Karpas-422 (cell line): ENCODE data around the gene LRP1B. TPM values are rescaled to one million over a fixed set of nuclear protein-coding genes. Genes with fewer than 3 reads are reported as not detected.
"Not testable (repeated sequence)": the region's sequence is repeated elsewhere in the genome, so short reads cannot be mapped to it uniquely, and the experiment has no call there.

Experiments used
- DNase-seq: peaks from one replicate; pipeline ENCODE4 v3.0.0-alpha.2; 2015
- H2AFZ ChIP-seq: fragments of 200-600 bp; sonication (generic); 2 replicates; pipeline ENCODE4 v1.6.1; 2014; ENCODE audit warnings: antibody characterized with exemption, low read length, mixed read lengths
- H3K27ac ChIP-seq: fragments of 200-600 bp; sonication (generic); 2 replicates; pipeline ENCODE4 v1.5.1; 2014; ENCODE audit warnings: mild to moderate bottlenecking, low read length, moderate library complexity
- H3K27me3 ChIP-seq: fragments of 200-600 bp; sonication (generic); 2 replicates; pipeline ENCODE4 v1.6.1; 2014; ENCODE audit warnings: low read length, mixed read lengths
- H3K36me3 ChIP-seq: fragments of 200-600 bp; sonication (generic); 2 replicates; pipeline ENCODE4 v1.6.1; 2014; ENCODE audit warnings: low read length, mixed read lengths; ENCODE audit not compliant: insufficient read depth
- H3K4me1 ChIP-seq: fragments of 200-600 bp; sonication (generic); 2 replicates; pipeline ENCODE4 v1.6.1; 2014; ENCODE audit warnings: mild to moderate bottlenecking, low read length, mixed read lengths
- H3K4me2 ChIP-seq: fragments of 200-600 bp; sonication (generic); 2 replicates; pipeline ENCODE4 v1.6.1; 2014; ENCODE audit warnings: low read length, low read depth, mild to moderate bottlenecking; ENCODE audit not compliant: poor library complexity, severe bottlenecking
- H3K4me3 ChIP-seq: fragments of 200-600 bp; sonication (generic); 2 replicates; pipeline ENCODE4 v1.5.1; 2014; ENCODE audit warnings: mild to moderate bottlenecking, antibody characterized with exemption, low read length, mixed read lengths
- H3K79me2 ChIP-seq: fragments of 200-600 bp; sonication (generic); 2 replicates; pipeline ENCODE4 v1.6.1; 2014; ENCODE audit warnings: mild to moderate bottlenecking, low read length, mixed read lengths
- H3K9ac ChIP-seq: fragments of 200-600 bp; sonication (generic); 2 replicates; pipeline ENCODE4 v1.6.0; 2014; ENCODE audit warnings: low read length
- H3K9me2 ChIP-seq: fragments of 200-600 bp; sonication (generic), shearing (Covaris generic); replicated peaks from 2 replicates; pipeline ENCODE4 v1.6.0; 2014; ENCODE audit warnings: mild to moderate bottlenecking, low read length, moderate library complexity; ENCODE audit not compliant: insufficient read depth
- H3K9me3 ChIP-seq: fragments of 300-700, 200-600 bp; sonication (generic); 2 replicates; pipeline ENCODE4 v1.6.1; 2014; ENCODE audit warnings: low read length, mixed read lengths
- H4K20me1 ChIP-seq: fragments of 200-600 bp; sonication (generic); 2 replicates; pipeline ENCODE4 v1.6.1; 2014; ENCODE audit warnings: mild to moderate bottlenecking, antibody characterized with exemption, low read length, low read depth; ENCODE audit not compliant: insufficient read depth
- total RNA-seq: library from RNA; depleted of rRNA; stranded (reverse); fragments of >200 nt; shearing (Covaris generic); gene quantifications from 2 replicates; pipeline ENCODE4 v1.2.3, GENCODE V29; 2014; ENCODE audit warnings: low replicate concordance

Gene LRP1B
- total RNA-seq, 1 experiment from 2014 or later, result not detected

DNA sequence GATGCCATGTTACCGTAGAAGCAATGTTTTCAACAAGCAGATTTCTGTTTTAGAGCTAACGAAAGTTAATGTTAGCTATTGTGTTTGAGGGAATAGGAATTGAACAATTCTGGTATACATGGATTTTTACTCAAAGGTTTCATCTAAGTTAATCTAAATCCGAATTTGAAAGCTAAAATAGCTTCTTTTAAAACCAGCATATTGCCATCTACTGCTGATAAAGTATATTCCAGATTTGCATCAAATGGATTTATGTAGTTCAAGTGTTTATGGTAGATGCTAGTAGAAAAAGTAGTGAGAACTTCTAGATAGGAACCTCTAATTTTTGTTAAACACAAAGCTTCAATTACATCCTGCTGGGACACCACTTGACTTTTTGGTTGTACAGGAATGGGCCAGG, 1781.1 kb downstream of the LRP1B start:
- H3K27me3 ChIP-seq, result no peaks in the 10 kb centered on the region
- H3K9me3 ChIP-seq, result peaks cover 8% of the 10 kb centered on the region; the same call in 1 of the 2 replicates
- no peak overlapping the region for H3K4me2 ChIP-seq
- no peaks in the 10 kb centered on the region for H3K9me2 ChIP-seq
- no peaks in the 10 kb centered on the region for H3K36me3 ChIP-seq
- no peak overlapping the region for H3K4me3 ChIP-seq
- no peak overlapping the region for H2AFZ ChIP-seq
- no peaks in the 10 kb centered on the region for H4K20me1 ChIP-seq
- H3K79me2 ChIP-seq, result no peaks in the 10 kb centered on the region
- no peak overlapping the region for H3K27ac ChIP-seq
- DNase-seq, result no peak
- no peak overlapping the region for H3K9ac ChIP-seq
- no peaks in the 10 kb centered on the region for H3K4me1 ChIP-seq

DNA sequence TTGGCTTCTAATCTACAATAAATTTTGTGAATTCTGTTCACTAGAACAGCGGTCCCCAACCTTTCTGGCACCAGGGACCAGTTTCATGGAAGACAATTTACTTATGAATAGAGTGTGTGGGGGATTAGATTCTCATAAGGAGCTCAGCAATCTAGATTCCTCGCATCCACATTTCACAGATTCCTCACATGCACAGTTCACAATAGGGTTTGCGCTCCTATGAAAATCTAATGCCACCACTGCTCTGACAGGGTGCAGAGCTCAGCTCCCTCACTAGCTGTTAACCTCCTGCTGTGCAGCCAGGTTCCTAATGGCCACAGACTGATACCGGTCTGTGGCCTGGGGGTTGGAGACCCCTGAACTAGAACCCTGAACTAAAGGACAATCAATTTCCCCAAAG, 1782.0 kb downstream of the LRP1B start:
- Histone ChIP-seq H3K27ac (no peak overlapping the region), H3K9ac (no peak overlapping the region), H3K4me1 (no peaks in the 10 kb centered on the region), H2AFZ (no peak overlapping the region), H3K36me3 (no peaks in the 10 kb centered on the region), H3K79me2 (no peaks in the 10 kb centered on the region), H3K9me3 (peaks cover 4% of the 10 kb centered on the region; the same call in 1 of the 2 replicates), H3K4me2 (no peak overlapping the region), H3K27me3 (no peaks in the 10 kb centered on the region), H3K9me2 (no peaks in the 10 kb centered on the region), H3K4me3 (no peak overlapping the region), H4K20me1 (no peaks in the 10 kb centered on the region)
- no peak for DNase-seq

DNA sequence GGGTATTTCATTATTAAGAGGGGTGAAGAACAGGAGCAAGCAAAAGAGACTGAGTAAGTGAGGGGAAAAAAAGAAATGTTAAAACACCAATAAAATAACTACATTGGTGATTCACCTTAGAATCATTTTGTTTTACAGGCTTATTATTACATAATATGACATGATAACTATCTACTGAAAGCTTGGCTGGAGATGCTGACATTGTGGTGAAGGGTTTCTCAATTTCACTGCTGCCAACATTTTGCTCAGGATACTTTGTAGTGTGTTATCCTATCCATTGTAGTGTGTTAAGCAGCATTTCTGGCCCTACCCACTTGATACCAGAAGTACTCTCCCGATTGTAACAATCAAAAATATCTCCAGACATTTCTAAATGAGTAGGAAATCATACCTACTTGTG, 1786.0 kb downstream of the LRP1B start:
- no peaks in the 10 kb centered on the region for H3K27me3 ChIP-seq
- H3K4me3 ChIP-seq, result no peak overlapping the region
- H3K9ac ChIP-seq, result no peak overlapping the region
- no peak overlapping the region for H3K4me2 ChIP-seq
- no peak overlapping the region for H3K27ac ChIP-seq
- H3K9me3 ChIP-seq, result peaks cover 14% of the 10 kb centered on the region; the same call in 1 of the 2 replicates
- no peaks in the 10 kb centered on the region for H3K36me3 ChIP-seq
- no peaks in the 10 kb centered on the region for H3K79me2 ChIP-seq
- no peaks in the 10 kb centered on the region for H3K4me1 ChIP-seq
- DNase-seq, result no peak
- no peak overlapping the region for H2AFZ ChIP-seq
- no peaks in the 10 kb centered on the region for H3K9me2 ChIP-seq
- no peaks in the 10 kb centered on the region for H4K20me1 ChIP-seq

DNA sequence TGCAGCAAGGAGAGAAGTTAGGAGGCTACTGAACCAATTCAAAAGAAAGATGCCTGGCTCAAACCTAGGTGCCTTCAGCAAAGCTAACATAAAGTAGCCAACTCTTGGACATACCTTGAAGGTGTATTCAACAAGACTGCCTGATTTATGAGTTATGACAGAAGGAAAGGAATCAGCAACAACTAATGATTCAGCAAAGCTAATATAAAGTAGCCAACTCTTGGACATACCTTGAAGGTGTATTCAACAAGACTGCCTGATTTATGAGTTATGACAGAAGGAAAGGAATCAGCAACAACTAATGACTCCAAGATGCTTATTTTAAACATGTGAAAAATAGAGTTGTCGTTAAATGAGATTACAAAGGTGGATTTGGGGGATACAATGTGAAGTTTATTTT, 1786.5 kb downstream of the LRP1B start:
- DNase-seq, H3K4me3 ChIP-seq, H3K27me3 ChIP-seq, H3K4me1 ChIP-seq, H3K79me2 ChIP-seq, H3K27ac ChIP-seq, H4K20me1 ChIP-seq, H3K9me2 ChIP-seq, H2AFZ ChIP-seq, H3K4me2 ChIP-seq, H3K9ac ChIP-seq, H3K36me3 ChIP-seq: not testable (repeated sequence)
- peaks cover 15% of the 10 kb centered on the region; the same call in 1 of the 2 replicates for H3K9me3 ChIP-seq

DNA sequence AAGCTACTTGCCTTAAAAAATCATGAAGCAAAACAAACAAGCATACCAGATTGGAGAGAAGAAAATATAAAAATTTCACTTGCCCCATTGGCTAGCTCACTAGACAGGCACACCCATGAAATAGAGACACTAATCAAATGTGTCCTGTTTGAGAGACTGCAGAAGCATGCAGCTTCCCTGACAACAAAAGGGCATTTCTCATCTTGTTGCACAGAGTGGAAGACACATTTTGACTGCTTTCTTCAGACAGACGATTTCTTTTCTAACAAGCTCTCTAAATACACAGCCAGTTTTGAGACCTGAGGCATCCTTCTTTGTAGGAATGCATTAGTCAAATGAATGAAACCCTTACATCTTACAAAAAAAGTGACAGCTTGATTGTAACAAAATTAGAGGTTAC, 1792.0 kb downstream of the LRP1B start:
- Histone ChIP-seq H4K20me1 (no peaks in the 10 kb centered on the region), H3K9ac (no peak overlapping the region), H3K9me2 (no peaks in the 10 kb centered on the region), H3K4me3 (no peak overlapping the region), H3K9me3 (peaks cover 19% of the 10 kb centered on the region; the same call in 1 of the 2 replicates), H3K79me2 (no peaks in the 10 kb centered on the region), H3K36me3 (no peaks in the 10 kb centered on the region), H2AFZ (no peak overlapping the region), H3K4me2 (no peak overlapping the region), H3K27me3 (no peaks in the 10 kb centered on the region), H3K27ac (no peak overlapping the region), H3K4me1 (no peaks in the 10 kb centered on the region)
- DNase-seq, result no peak

DNA sequence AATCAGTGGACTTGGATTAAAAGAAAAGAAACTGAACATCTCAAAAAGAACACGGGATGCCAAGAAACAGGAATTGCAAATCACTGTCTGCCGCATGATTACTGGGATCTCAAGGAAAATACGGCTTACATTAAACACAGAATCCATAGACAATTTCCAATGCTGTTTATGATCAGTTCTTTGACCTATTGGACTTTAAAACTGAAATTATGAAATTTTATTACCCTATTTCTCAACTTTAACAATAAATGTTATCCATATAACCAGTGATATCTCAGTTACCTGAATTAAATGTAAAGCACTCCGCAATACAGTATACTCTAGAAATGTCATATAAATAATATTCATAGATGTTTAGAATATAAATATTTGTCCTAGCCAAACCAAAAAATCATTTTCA, 1793.8 kb downstream of the LRP1B start:
- Histone ChIP-seq H3K9me2 (no peaks in the 10 kb centered on the region), H3K4me1 (no peaks in the 10 kb centered on the region), H2AFZ (no peak overlapping the region), H3K27me3 (no peaks in the 10 kb centered on the region), H3K27ac (no peak overlapping the region), H3K79me2 (no peaks in the 10 kb centered on the region), H3K4me3 (no peak overlapping the region), H4K20me1 (no peaks in the 10 kb centered on the region), H3K36me3 (no peaks in the 10 kb centered on the region), H3K4me2 (no peak overlapping the region), H3K9ac (no peak overlapping the region), H3K9me3 (peaks cover 21% of the 10 kb centered on the region)
- DNase-seq, result no peak

DNA sequence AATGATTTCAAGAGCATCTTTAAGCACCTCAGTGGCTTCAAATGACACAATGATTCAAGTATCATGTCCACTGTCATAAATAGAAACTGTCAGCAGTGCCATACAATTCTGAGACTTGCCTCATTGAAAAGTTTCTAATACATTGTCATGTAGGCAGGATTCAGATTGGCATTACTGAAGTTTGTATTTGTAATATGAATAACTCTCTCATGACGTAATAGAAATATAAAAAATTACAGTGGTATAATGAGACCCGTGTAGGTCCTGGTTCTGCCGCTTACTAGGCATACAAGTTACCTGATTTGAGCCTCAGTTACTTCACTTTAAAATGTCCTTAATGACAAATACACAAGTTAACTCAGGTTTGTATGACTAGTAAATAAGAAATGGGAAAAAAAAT, 1814.5 kb downstream of the LRP1B start:
- no peak for DNase-seq
- peaks cover 22% of the 10 kb centered on the region; the same call in 1 of the 2 replicates for H3K9me3 ChIP-seq
- no peaks in the 10 kb centered on the region for H3K27me3 ChIP-seq
- no peaks in the 10 kb centered on the region for H3K9me2 ChIP-seq
- H3K4me2 ChIP-seq, result no peak overlapping the region
- no peaks in the 10 kb centered on the region for H3K4me1 ChIP-seq
- no peaks in the 10 kb centered on the region for H3K79me2 ChIP-seq
- no peak overlapping the region for H3K4me3 ChIP-seq
- no peak overlapping the region for H2AFZ ChIP-seq
- H3K27ac ChIP-seq, result no peak overlapping the region
- H3K36me3 ChIP-seq, result no peaks in the 10 kb centered on the region
- no peak overlapping the region for H3K9ac ChIP-seq
- H4K20me1 ChIP-seq, result no peaks in the 10 kb centered on the region

DNA sequence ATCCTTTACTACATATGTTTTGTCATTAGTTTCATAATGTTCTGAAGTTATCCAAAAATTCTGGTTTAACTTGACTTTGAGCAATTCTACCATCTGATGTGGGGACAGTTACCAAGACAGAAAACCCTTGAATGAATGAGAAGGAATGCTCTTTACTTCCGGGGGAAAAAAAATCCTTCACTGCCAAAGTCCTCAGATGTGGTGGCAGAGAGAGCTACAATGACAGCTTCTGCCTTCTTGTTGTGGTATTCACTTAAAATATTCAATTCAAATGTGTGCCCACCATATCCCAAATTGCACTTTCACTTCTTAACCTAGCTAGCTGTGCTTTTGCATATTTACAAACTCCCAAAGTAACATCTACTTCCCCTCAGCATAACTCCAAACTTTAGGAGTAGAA, 1818.9 kb downstream of the LRP1B start:
- H4K20me1 ChIP-seq, result no peaks in the 10 kb centered on the region
- H3K27ac ChIP-seq, result no peak overlapping the region
- H3K9ac ChIP-seq, result no peak overlapping the region
- H3K4me1 ChIP-seq, result no peaks in the 10 kb centered on the region
- H3K9me3 ChIP-seq, result peaks cover 24% of the 10 kb centered on the region; the same call in 1 of the 2 replicates
- DNase-seq, result no peak
- H3K27me3 ChIP-seq, result no peaks in the 10 kb centered on the region
- no peak overlapping the region for H2AFZ ChIP-seq
- no peaks in the 10 kb centered on the region for H3K79me2 ChIP-seq
- no peaks in the 10 kb centered on the region for H3K36me3 ChIP-seq
- H3K9me2 ChIP-seq, result no peaks in the 10 kb centered on the region
- H3K4me3 ChIP-seq, result no peak overlapping the region
- H3K4me2 ChIP-seq, result no peak overlapping the region

DNA sequence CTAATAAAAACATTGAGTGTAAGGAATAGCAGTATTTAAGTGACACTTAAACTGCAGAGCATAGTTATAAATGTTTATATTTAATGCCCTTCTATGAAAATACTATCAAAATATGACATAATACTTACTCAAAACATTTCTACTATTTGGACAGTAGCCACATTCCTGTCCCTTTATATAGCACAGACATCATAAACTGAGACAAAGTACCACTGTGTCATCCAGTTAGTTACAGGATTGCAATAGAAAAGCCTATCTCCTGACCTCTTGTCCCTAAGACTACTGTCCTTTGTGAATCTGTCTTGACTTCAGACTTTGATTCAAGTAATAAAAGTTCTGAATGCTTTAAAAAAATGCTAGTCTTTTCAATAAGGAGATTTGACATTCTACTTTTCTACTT, 1822.1 kb downstream of the LRP1B start:
- no peaks in the 10 kb centered on the region for H3K4me1 ChIP-seq
- peaks cover 10% of the 10 kb centered on the region; the same call in 1 of the 2 replicates for H3K9me3 ChIP-seq
- no peaks in the 10 kb centered on the region for H3K36me3 ChIP-seq
- DNase-seq, result no peak
- no peak overlapping the region for H3K27ac ChIP-seq
- no peaks in the 10 kb centered on the region for H3K79me2 ChIP-seq
- no peaks in the 10 kb centered on the region for H3K27me3 ChIP-seq
- H3K9ac ChIP-seq, result no peak overlapping the region
- H4K20me1 ChIP-seq, result no peaks in the 10 kb centered on the region
- no peak overlapping the region for H2AFZ ChIP-seq
- H3K4me2 ChIP-seq, result no peak overlapping the region
- H3K9me2 ChIP-seq, result no peaks in the 10 kb centered on the region
- no peak overlapping the region for H3K4me3 ChIP-seq
